ENCODE data around the gene CST5.

DNA sequence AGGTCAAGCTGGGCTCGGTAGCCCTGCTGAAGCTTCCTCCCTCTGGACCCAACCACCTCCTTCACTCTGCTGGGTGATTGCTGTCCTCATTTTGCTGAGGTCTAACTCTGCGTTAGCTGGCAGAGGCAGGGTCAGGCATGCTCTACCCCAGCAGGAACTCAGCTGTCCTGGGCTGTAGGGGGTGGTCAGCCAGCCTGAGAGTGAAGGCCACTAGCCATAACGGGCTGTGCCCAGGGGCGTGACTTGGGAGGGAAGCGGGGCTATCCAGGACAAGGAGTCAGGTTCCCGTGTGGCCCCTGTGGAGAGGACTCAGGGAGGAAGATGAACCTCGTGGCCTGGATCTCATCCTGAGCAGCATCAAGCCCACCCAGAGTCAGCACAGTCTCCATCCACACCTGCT lies 761 bp downstream of the CST5 start:
- no peak for TF ChIP-seq CTCF (IDR thresholded peaks at IDR 0.05; ENCODE audit: low read length)
- no peak for TF ChIP-seq EZH2 (optimal IDR thresholded peaks at IDR 0.05; ENCODE audit: low read depth, low read length)
